Stimulated activated effector memory CD8-positive, alpha-beta T cell treated with anti-CD3 and anti-CD28 coated beads, Interleukin-12 subunit alpha, Interleukin-12 subunit beta, amount 100 ng/mL, for 72 hours (primary cell): ENCODE data around the gene PRPF40B.
A peak's percentile ranks its signal among the peaks of the same experiment; 100 is the strongest.

Experiments used
- ATAC-seq: fragments of 150-1000 bp; cut with Tn5 transposase; 2 replicates; pipeline ENCODE4 v1.10.0; 2021
- DNase-seq, 2 donors: peaks; one replicate each; pipeline ENCODE4 v3.0.0; 2021 to 2022; ENCODE audit warnings: low spot score in 2 of 2
- H3K27ac Mint-ChIP-seq: one replicate; pipeline ENCODE4 v1.8.0; 2022; ENCODE audit warnings: mild to moderate bottlenecking, mixed read lengths
- H3K36me3 Mint-ChIP-seq: one replicate; pipeline ENCODE4 v1.8.0; 2022; ENCODE audit warnings: mild to moderate bottlenecking, mixed read lengths
- H3K4me1 Mint-ChIP-seq: one replicate; pipeline ENCODE4 v1.8.0; 2022; ENCODE audit warnings: mixed read lengths
- H3K4me3 Mint-ChIP-seq: one replicate; pipeline ENCODE4 v1.8.0; 2022; ENCODE audit warnings: mild to moderate bottlenecking, mixed read lengths
- H3K9me3 Mint-ChIP-seq: one replicate; pipeline ENCODE4 v1.8.0; 2022; ENCODE audit warnings: mixed read lengths

PRPF40B gene

DNA sequence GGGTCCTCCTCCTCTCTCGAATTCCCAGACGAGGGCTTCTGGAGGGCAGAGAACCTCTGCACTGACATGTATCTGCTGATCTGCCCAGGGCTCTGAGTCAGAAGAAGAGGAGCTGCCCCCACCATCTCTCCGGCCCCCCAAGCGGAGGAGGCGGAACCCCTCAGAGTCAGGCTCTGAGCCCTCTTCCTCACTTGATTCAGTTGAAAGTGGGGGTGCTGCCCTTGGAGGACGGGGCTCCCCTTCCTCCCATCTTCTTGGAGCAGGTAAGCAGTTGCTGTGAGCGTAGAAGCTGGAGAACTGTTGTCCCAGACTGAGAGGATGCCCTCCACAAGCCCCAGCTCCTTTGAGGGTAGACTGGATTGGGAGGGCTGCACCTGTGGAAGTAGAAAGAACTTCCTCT lies 19.8 kb downstream of the PRPF40B start:
- peaks cover 31% of the 10 kb centered on the region for H3K4me1 Mint-ChIP-seq
- peaks cover 50% of the 10 kb centered on the region for H3K36me3 Mint-ChIP-seq
- peak overlapping the region; percentile 91 for H3K27ac Mint-ChIP-seq
- DNase-seq (no peak), ATAC-seq (no peak)
- no peak overlapping the region for H3K4me3 Mint-ChIP-seq
- no peaks in the 10 kb centered on the region for H3K9me3 Mint-ChIP-seq

DNA sequence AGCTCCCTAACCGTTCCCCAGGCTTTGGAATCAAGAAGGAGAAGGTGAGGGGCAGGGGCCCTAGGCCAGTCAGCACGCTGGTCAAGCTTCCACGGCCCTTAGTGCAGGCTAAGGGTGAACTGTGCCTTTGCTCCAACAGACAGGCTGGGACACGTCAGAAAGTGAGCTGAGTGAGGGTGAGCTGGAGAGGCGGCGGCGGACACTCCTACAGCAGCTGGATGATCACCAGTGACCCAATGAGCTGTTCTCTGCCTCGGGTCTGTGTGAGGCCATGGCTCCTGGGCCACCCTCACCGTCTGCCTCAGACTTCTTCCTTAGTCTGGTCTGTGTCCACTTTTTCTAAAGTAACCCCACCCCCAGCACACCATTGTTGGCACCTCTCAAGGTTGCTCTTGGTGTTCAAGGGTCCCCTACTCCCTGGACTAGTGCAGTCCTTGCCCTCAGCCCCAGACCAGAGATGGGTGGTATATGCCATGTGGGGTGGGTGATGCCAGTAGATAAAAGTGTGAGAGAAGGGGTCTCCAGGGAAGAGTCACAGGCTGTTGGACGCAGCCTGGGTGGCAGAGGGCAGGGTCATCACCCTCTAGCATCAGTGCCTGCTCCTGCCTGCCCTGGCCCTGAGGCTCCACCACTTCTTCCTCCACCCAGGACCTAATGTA lies 20.7 kb downstream of the PRPF40B start:
- peaks cover 39% of the 10 kb centered on the region for H3K4me1 Mint-ChIP-seq
- no peaks in the 10 kb centered on the region for H3K9me3 Mint-ChIP-seq
- H3K4me3 Mint-ChIP-seq = no peak overlapping the region
- peak overlapping the region; percentile 91 for H3K27ac Mint-ChIP-seq
- DNase-seq (no peak), ATAC-seq (no peak)
- H3K36me3 Mint-ChIP-seq = peaks cover 59% of the 10 kb centered on the region

DNA sequence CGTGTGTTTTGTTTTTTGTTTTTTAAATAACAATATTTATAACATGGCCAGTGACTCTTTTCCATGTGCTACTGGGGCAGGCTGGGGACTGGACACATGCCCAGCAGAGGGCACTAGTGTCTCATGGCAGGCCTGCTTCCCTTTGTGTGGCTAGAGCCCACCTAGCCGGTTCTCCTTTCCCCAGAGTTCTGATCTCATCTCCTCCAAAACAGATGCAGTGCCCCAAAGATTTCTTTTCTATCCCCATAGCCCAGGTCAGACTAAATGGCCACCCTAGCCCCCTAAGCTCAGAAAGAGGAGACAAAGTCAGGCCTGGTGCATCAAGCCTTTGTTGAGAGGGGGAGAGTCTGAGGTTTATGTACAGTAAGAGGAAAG lies 21.2 kb downstream of the PRPF40B start:
- ATAC-seq (peak; percentile 88), DNase-seq (peak; percentile 72 to 84)
- Mint-ChIP-seq H3K36me3 (peaks cover 64% of the 10 kb centered on the region), H3K9me3 (no peaks in the 10 kb centered on the region), H3K27ac (peak overlapping the region; percentile 91), H3K4me1 (peaks cover 39% of the 10 kb centered on the region), H3K4me3 (no peak overlapping the region)

DNA sequence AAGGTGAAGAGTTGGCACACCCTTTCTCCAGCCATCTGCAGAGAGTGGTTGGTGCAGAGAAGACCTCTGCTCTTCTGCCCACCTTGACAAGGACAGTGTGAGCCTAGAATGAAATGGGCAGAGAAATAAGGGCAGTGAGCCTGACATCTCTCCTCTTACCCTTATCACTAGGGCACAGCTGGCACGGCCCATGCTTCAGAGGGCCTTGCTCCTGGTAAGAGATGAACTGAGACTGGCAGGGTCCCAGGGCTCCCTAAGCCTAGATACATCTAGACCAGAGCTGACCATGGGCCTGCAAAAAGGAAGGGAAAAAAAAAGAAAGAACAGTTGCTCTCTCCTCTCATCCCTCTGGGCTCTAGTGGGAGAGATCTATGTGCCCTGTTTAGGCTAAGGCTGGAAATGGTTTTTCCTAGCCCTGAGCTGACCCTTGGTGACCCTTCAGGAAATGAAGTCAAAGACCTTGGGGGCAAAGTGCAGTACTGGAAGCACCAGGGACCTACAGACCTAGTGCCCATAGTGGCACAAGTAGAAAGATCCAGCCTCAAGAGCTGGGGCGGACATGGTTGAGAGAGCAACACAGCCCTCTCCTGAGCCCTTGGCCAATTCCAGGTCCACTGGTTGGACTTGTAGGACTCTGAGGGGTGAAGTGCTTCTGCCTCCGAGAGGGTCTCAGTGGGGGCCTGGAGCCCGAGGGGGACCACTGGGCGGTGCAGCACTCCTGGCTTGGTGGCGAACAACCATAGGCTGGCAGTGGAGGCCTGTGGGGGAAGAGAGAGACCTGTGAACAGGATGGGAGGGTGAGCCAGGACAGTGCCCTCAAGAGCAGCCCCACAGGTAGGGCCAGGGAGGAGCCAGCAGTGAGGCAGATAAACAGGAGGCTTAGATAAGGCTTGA lies 22.0 kb downstream of the PRPF40B start:
- no peak for ATAC-seq
- peaks cover 72% of the 10 kb centered on the region for H3K36me3 Mint-ChIP-seq
- no peaks in the 10 kb centered on the region for H3K9me3 Mint-ChIP-seq
- peak overlapping the region; percentile 91 for H3K27ac Mint-ChIP-seq
- H3K4me3 Mint-ChIP-seq = no peak overlapping the region
- DNase-seq = no peak
- H3K4me1 Mint-ChIP-seq = peaks cover 39% of the 10 kb centered on the region

DNA sequence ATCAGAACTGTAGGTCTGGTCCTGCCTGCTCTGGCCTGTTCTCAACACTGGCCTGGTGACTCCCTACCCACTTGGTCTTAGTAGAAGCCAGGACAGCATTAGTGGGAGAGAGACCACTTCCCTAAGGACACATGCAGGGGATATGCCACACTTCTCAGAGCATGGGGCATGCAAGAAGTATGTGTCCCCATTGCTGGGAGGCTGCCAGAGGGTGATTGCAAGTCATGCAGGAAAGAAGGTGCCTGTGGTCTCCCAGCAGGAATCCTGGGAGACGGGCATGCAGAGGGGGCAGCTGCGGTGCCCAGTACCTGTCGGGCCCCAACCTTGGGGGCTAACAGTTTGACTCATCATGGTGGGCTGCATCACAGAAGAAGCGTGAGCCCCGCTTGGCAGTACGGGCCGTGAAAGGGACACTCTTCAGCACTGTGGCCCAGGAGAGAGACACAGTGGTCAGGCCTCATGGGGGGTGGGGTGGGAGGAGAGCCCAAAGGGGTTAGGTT lies 23.0 kb downstream of the PRPF40B start:
- H3K9me3 Mint-ChIP-seq = no peaks in the 10 kb centered on the region
- no peak for ATAC-seq
- DNase-seq = no peak
- no peak overlapping the region for H3K4me3 Mint-ChIP-seq
- H3K36me3 Mint-ChIP-seq = peaks cover 81% of the 10 kb centered on the region
- peaks cover 39% of the 10 kb centered on the region for H3K4me1 Mint-ChIP-seq
- H3K27ac Mint-ChIP-seq = peak overlapping the region; percentile 91

DNA sequence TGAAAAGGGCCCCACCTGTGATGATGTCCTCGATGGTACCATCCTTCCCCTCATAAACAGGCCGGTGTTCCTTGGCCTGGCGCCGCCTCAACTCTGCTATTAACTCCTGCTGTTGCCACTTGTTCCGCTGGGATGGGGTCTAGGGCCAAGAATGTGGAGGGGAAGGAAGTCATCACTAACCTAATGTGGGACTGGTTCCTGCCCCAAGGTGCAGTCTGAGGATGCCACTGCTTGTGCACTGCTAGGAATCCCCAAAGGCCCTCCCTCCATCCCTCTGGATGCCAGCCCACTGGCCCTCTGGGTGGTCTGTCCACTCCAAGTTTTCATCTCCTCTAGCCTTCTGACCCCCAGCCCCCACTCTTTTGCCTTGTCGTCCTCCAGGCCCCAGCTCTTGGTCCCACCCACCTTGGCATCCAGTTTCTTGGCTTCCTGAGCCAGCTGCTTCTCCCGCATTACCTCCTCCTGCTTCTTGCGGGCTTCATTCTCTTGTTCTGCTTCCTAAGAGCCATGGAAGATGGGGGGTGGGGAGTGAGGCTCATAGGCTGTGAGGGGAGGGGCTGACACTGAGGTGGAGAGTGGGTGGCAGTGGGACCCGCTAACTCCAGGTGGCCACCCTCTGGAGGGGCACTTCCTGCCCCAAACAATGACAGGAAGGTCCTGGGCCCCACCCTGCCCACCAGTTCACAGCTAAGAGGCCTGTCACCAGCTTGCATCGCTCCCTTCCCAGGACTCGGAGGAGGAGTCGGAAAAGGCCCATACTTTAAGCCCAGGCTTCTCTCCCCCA lies 23.7 kb downstream of the PRPF40B start:
- no peak overlapping the region for H3K4me3 Mint-ChIP-seq
- H3K4me1 Mint-ChIP-seq = peaks cover 39% of the 10 kb centered on the region
- H3K9me3 Mint-ChIP-seq = no peaks in the 10 kb centered on the region
- peak overlapping the region; percentile 91 for H3K27ac Mint-ChIP-seq
- DNase-seq (no peak), ATAC-seq (no peak)
- H3K36me3 Mint-ChIP-seq = peaks cover 87% of the 10 kb centered on the region

DNA sequence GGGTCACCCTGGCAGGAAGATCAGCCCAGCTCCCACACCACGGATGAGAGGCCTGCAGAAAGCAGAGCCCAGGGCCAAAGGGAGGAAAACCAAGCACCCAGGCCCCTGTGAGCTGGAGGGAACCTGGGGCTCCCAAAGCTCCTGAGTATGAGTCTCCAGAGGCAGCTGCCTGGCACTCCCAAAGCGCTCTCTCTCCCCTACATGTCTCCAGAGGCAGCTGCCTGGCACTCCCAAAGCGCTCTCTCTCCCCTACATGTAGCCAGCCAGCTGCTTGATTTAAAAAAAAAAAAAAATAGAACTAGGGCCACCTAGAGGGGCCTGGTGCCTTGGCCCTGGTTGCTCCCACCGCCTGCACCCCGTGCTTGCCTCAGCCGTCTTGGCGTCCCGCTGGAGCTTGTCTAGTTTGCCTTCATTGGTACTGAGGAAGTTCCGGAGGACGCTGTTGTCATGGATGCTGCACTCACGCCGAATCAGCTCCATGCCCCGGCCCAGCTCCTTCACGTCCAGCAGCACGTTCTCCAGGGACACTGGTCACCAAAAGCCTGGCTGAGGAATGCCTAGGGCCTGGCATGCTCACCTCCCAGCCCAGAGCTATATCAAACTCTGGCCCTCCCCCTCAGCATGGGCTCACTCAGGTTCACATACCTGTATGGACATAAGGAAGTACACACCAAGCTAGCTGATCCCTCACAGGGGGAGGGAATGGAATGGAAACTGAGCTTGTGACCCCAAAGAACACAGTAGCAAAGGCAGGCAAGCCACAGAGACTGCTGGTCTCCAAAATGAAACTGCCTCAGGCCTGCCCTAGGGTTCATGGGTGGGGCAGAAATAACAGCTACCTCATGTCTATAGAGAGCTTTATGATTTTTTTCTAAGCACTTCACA lies 24.7 kb downstream of the PRPF40B start:
- no peaks in the 10 kb centered on the region for H3K9me3 Mint-ChIP-seq
- peaks cover 90% of the 10 kb centered on the region for H3K36me3 Mint-ChIP-seq
- DNase-seq = no peak
- peak overlapping the region; percentile 91 for H3K27ac Mint-ChIP-seq
- H3K4me1 Mint-ChIP-seq = peaks cover 39% of the 10 kb centered on the region
- no peak for ATAC-seq
- H3K4me3 Mint-ChIP-seq = no peak overlapping the region

DNA sequence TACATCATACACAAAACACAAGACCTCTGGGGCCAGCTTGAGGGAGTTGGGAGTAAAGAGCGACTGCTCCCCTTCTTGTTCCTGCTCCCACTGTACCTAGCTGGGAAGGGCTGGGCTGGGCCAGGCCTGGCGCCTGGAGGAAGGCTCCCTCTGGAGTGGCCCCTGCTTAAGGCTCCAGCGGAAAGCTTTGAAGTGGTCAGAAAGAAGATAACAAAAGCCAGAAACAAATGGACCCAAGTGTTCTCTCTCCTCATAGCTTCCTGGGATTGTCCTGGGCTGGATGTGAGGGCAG lies 25.3 kb downstream of the PRPF40B start:
- Mint-ChIP-seq H3K27ac (peak overlapping the region; percentile 91), H3K4me3 (no peak overlapping the region), H3K36me3 (peaks cover 91% of the 10 kb centered on the region), H3K9me3 (no peaks in the 10 kb centered on the region), H3K4me1 (peaks cover 39% of the 10 kb centered on the region)
- no peak for DNase-seq
- no peak for ATAC-seq

DNA sequence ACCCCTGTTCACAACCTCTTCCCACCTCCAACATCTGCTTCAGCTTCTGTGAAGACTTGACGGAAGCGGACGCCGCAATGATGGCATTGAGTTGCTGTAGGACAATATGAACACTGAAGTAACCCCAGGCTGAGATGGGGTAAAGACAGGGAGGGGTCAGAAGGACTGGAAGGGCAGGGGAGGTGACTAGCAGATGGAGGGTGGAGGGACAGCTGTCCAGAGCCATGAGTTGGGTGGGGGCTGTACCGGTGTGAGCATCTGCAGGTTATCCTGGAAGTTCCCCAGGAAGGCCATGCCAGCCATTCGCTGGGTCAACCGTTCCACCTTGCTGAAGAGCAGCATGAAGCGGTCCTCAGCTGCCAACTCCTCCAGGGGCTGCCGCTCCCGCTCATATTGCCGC lies 26.1 kb downstream of the PRPF40B start:
- Mint-ChIP-seq H3K9me3 (no peaks in the 10 kb centered on the region), H3K4me1 (peaks cover 35% of the 10 kb centered on the region), H3K36me3 (peaks cover 91% of the 10 kb centered on the region), H3K4me3 (no peak overlapping the region), H3K27ac (peak overlapping the region; percentile 91)
- no peak for DNase-seq
- ATAC-seq = no peak

DNA sequence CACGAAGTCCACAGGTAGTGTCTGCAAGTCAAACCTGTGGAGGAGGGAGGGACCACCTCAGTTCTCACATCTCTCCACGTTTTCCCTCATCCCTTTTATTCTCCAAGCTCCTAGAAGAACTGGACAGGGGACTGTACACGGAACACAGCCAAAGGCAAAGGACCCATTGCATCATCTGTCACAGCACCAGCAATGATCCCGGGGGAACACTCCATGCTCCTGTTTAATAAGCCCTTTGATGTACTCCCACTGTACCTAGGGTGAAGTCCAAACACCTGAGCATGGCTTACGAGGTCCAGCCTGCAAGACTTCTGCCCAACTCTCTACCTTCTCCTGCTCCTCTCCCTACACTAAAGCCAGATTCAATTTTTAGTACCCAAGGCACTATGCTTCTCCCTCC lies 26.5 kb downstream of the PRPF40B start:
- Mint-ChIP-seq H3K4me1 (peaks cover 30% of the 10 kb centered on the region), H3K36me3 (peaks cover 91% of the 10 kb centered on the region), H3K27ac (peak overlapping the region; percentile 91), H3K9me3 (no peaks in the 10 kb centered on the region), H3K4me3 (no peak overlapping the region)
- ATAC-seq = no peak
- DNase-seq = no peak

DNA sequence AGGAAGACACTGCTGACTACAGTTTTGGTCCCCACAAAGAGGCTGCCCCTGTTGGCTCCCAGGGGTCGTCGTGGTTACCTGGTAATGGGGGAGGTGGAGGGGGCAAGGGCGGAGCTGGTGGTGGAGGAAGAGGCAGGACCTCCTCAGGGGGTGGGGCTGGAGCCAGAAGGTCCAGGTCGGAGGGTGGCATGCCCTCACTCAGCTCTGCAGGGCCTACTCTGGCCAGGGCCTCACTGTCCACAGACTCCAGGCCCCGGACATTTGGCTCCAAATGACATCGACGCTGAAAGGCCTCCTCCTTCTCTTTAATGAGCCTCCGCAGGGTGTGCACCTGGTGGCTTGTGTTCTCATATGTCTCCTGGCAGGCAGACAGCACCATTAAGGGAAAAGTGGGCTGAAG lies 28.5 kb downstream of the PRPF40B start:
- H3K4me1 Mint-ChIP-seq = peaks cover 25% of the 10 kb centered on the region
- DNase-seq (no peak), ATAC-seq (no peak)
- H3K9me3 Mint-ChIP-seq = no peaks in the 10 kb centered on the region
- H3K4me3 Mint-ChIP-seq = no peak overlapping the region
- H3K27ac Mint-ChIP-seq = peak overlapping the region; percentile 86
- peaks cover 85% of the 10 kb centered on the region for H3K36me3 Mint-ChIP-seq

DNA sequence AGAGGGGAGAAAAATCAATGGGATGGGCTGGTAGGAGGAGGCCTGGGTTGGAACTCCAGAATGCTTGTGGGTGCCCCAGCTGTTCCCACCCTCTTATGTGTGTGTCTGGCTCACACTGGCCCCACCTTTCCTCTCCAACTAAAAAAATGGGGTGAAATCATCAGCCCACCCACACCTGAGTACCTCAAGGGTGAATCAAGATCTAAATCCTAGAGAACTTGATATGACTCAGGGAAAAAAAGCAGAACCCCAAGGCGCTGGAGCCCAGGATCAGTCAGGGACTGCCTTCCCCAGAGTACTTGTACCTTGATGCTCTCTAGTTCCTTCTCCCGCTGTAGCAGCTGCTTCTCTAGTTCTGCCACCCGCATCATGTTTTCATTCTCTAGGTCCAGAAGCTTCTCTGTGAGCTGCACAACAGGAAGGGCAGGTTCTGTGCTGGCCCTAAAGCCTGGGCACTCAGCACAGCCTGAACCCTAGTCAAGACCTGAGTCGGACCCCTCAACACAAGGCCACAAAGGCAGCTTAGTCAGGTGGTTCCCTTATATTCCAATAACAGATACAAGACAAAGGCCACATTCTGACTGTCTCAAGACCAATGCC lies 29.7 kb downstream of the PRPF40B start:
- Mint-ChIP-seq H3K27ac (peak overlapping the region; percentile 86), H3K36me3 (peaks cover 84% of the 10 kb centered on the region), H3K4me3 (no peak overlapping the region), H3K4me1 (peaks cover 30% of the 10 kb centered on the region), H3K9me3 (no peaks in the 10 kb centered on the region)
- ATAC-seq (no peak), DNase-seq (no peak)

DNA sequence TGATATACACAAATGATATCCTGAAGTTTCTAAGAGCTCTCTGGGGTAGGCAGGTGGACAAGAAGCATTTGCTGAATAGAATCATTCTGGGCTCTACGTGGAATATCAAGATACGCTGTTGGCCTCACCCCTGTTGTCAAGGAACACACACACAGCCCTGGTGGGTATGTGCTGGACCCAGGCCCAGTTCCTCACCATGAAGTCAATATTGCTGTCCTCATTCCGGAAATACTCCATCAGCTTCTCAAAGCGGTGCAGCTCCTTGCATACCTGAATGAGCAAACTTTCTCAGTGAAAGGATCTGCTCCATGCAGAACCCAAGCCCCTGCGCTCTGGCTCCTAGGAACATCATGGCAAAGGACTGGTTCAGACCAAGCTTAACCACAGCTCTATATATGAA lies 31.4 kb downstream of the PRPF40B start:
- H3K36me3 Mint-ChIP-seq = peaks cover 82% of the 10 kb centered on the region

DNA sequence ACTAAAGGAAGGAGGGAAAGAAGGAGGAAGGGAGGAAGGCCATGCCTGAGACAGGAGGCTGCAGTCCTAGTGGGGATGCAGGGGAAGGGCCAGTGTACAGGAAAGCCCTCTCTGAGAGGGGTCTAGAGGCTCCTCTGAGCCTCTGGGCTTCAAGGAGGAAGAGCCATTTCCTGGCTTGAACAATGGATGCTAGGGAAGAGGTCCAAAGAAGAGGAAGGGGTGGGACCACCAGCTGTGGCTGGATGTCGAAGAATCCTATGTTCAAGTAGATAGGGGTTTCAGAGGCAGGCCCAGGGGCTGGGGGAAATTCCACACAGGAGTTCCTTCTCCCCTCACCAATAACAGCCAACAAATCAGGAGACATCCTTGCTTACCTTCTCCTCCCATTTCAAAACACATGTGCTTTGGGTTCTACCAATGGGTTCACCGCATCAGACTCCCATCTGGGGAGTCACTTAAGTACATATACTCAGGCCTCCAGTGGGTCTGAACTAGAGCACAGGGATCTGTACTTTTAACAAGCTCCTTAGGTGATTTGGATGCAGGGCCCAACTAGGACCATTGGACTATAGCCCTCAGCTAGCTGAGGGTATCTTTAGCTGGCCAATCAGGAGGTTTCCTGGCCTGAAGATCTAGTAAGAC lies 32.4 kb downstream of the PRPF40B start:
- Mint-ChIP-seq H3K9me3 (no peaks in the 10 kb centered on the region), H3K4me3 (no peak overlapping the region), H3K27ac (peak overlapping the region; percentile 45), H3K36me3 (peaks cover 82% of the 10 kb centered on the region), H3K4me1 (peaks cover 21% of the 10 kb centered on the region)
- DNase-seq = no peak
- ATAC-seq = no peak

More for the DNA sequence above, 31.4 kb downstream of the PRPF40B start:
- peaks cover 18% of the 10 kb centered on the region for H3K4me1 Mint-ChIP-seq
- no peaks in the 10 kb centered on the region for H3K9me3 Mint-ChIP-seq
- peak overlapping the region; percentile 45 for H3K27ac Mint-ChIP-seq
- H3K4me3 Mint-ChIP-seq = no peak overlapping the region
- DNase-seq (no peak), ATAC-seq (no peak)
